Stromal cell of bone marrow (primary cell): ENCODE results near the gene MECP2.
"Not testable (repeated sequence)": the region's sequence is repeated elsewhere in the genome, so short reads cannot be mapped to it uniquely, and the experiment has no call there.

Experiments
- DNase-seq: peaks from one replicate; pipeline ENCODE4 v3.0.0-alpha.2; 2012; ENCODE audit warnings: low read depth

Gene MECP2

DNA sequence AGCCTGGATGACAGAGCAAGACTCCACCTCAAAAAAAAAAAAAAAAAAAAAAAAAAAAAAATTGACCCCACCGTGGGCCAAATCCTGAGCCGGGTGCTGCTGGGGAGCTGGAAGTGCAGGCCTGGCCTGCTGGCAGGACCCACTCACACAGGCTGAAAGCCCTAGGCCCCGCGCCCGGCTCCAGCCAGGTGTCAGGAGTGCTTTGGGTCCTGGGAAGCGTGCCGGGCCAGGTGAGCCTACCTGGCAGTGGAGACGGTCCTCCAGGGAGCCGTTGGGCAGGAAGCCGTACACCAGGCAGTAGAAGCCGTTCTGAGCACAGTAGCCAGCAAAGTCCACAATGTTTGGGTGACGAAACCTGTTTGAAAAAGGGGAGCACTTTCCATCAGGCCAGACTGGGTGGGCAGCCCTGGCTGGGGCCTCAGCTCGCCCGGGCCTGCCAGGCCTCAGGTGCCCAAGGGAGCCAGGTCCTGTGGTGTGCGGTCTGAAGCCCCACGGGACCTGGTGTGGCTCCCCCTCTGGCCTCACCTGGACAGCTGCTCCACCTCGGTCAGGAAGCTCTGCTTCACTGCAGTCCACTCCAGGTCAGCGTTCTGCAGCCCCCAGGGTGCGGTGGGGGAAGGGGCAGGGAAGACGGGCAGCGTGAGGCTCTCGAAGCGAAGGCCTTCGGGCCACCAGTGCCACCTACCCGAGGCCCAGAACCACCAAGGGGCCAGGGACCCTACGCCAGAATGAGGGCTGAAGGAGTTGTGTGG lies 79.6 kb downstream of the MECP2 start:
- no peak for DNase-seq

DNA sequence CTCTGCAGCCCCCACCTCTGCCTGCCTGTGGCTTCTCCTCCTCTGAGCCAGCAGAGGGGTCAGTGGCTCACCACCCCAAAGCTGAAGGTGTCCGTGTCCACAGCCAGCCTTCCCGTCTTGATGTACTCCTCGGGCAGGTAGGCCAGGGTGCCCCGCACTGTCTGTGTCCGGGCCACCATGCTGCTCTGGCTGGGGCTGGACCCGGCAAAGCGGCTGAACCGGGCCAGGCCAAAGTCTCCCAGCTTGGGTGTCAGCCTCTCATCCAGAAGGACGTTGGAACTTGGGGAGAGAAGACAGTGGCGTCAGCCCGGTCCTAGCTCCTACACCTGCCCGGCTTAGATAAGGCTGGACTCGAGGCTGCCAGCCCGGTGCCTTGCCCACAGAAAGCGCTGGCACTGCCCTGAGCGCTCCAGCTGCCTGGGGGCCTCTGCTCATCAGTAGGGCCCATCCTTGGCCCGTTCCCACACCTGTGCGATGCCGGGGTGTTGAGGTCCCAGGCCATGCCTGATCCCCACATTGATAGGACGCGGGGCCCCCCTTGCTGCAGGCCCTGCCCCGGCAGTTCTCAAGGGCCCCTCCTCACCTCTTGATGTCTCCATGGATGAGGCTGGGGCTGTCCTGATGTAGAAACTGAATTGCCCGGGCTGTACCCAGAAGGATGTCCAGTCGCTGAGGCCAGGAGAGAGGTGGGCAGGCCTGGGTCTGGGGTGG lies 81.0 kb downstream of the MECP2 start:
- no peak for DNase-seq

DNA sequence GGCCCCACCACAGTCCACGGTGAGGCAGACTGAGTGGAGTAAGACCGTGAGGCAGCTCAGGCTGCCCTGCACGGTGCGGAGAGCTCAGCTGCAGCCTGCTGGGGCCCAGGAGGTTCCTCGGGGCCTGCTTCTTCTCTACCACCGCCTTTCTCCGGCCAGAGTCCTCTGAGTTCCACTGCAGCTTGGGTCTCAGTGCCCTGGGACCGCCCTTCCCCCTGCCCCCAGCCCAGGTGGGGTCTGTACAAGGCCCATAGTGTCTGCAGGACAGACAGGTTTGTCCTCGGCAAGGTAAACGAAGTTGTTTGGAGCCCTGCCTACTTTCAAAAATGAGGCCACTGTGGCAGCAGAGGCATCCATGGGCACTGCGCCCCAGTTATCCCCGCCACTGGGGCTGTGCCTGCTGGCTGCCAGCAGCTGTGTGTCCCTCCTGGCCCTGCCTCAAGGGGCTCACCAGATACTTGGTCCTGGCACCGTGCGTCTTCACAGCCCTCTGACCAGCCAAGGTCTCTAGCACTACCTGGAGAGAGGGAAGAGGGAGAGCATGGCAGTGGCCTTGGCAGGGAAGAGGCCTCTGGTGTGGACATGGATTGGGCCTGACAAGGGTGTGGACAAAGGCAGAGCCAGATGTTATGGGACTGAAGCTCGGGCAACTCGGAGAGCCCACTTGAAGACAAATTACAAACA lies 81.8 kb downstream of the MECP2 start:
- no peak for DNase-seq

DNA sequence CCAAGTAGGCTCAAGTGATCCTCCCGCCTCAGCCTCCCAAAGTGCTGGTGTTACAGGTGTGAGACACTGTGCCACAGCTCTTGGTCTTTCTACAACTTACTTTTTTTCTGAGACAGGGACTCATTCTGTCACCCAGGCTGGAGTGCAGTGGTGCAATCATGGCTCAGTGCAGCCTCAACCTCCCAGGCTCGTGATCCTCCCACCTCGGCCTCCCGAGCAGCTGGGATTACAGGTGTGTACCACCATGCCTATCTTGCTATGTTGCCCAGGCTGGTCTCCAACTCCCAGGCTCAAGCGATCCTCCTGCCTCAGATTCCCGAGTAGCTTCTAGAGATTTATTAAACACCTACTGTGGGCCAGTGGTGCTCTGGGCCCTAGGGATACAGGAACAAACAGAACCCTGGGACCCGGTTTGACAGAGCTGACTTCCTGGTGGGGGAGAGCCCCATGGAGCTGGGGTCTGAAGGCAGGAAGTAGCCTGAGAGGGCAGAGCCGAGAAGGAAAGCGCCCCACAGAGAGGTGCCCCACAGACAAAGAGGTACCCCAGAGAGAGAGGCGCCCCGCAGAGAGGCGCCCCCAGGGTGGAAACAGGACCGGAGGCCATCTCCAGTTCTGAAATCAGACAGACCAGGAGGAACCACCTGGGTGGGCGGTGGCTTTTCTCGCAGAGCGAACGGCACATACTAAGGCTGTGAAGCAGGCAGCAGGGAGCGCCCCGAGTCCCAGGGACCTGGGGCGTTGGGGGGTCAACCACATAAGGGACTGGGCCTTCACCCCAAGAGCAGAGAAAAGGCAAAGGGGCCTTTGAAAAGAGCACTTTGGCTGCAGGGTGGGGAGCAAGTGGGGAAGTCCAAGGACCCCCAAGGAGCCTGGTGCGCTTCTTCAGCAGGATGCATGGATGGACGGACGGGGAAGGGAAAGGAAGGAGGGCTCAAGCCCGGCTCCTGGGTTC lies 82.8 kb downstream of the MECP2 start:
- DNase-seq: no peak

DNA sequence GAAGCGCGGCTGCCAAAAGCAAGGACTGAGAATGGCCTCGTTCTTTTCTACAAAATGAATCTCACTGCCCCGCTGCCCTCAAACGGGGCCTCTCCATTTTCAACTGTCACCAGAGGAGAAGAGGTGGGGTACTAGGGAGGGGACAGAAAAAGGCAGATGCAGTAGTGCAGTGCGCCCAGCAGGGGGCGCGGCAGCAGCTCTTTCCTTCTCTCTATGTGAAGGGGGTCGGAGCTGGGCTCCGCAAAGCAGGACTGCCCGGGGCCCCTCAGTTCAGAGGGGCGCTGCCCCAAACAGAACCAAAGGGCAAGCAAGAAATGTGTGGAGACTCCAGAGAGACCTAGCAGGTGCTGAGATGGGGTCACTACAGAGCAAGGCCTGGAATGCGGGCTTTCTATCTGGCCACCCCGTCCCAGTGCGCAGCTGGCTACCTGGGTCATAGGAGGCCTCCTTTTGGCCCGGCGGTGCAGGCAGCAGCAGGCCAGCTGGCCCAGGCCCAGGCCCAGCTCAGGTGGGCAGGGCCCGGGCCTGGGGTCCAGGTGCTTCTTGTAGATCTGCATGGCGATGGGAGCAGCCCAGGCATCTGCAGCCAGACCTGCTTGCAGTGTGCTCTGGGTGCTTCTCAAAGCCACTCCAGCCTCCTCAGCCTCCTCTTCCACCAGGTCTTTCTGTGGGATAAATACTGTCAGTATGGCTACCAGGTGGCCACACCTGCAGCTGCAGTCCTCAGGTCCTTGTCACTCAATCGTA lies 83.7 kb downstream of the MECP2 start:
- no peak for DNase-seq

DNA sequence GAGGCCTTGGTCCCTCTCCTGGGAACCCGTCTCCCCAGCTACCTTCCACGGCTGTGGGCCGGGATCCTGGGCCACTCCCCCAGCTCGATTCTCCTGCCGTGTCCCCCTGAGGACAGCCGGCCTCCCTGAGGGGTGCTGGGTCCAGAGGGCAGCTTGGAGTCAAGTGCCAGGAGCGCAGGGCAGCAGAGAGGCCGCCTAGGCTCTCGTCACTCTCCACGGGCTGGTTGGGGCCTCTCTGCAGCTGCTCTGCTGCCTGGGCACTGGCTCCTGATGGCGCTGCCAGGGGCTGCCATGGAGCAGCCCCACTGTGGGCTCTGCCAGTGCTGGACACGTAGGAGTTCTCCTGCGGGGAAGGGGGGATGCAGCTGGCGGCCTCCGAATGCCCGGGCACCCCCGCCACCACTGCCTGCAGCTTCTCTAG lies 84.5 kb downstream of the MECP2 start:
- DNase-seq: no peak

DNA sequence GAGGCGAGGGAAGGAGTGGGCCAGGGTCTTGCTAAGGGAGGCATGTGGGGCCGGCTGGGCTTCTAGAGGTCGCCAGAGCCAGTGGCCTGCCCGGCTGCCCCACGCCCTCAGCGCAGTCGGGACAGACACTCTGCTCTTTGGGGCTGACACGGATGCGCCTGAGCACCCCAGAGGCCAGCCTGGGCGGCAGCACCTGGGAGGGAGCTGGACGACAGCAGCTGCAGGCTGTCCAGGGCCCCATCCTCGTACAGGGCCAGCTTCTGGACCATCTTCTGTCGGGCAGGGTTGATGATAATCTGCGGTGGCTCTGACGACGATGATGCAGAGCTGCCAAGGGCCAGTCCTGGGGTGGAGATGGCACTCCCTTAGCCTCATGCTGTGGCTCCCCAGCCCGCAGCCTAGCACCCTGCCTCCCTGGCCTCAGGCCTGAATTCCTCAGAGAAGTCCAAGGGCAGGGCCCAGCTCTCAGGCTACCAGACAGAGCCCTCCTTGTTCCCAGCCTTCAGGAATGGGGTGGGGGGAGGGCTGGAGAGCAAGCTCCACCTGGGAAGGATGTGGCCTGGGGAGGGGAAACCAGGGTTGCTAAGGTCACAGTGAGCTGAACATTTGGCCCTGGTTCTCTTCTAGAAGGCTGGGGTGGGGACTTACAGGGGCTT lies 85.1 kb downstream of the MECP2 start:
- DNase-seq: no peak

DNA sequence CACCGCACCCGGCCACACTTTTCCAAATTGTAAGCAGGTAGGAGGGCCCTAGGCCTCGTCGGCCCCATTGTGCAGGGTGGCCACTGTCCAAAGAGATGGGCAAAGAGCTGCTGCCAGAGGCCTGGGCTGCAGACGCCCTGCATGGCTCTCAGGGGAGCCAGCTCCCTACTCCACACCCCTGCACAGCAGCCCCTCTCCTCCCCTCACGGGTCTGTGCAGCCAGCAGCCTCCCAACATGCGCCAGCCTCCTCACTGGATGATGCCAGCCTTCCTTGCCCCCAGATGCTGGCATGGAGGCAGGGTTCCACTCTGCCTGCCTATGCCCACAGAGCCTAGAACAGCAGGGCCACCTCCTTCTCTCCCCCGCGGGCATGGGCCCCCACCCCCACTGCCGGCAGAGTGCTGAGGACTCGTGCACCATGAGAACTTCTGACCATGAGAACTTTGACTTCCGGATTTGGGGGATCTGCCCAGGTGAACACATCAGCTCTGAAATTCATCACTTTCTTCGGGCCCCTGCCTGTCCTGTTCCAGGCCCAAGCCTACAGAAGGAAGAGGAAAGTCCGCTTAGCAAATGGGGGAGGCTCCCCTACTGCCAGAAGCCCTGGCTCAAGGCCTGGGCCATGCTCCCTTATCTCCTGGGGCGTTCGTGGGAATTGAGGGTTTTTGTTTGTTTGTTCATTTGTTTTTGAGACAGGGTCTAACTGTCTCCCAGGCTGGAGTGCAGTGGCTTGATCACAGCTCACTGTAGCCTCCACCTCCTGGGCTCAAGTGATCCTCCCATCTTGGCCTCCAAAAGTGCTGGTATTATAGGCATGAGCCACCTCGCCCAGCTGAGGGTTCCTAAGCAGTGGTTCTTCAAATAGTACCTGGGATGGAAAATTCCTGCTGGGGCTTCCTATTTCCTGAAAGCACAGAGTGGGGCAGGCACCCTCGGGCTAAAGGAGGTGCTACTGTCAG lies 85.9 kb downstream of the MECP2 start:
- DNase-seq: no peak

DNA sequence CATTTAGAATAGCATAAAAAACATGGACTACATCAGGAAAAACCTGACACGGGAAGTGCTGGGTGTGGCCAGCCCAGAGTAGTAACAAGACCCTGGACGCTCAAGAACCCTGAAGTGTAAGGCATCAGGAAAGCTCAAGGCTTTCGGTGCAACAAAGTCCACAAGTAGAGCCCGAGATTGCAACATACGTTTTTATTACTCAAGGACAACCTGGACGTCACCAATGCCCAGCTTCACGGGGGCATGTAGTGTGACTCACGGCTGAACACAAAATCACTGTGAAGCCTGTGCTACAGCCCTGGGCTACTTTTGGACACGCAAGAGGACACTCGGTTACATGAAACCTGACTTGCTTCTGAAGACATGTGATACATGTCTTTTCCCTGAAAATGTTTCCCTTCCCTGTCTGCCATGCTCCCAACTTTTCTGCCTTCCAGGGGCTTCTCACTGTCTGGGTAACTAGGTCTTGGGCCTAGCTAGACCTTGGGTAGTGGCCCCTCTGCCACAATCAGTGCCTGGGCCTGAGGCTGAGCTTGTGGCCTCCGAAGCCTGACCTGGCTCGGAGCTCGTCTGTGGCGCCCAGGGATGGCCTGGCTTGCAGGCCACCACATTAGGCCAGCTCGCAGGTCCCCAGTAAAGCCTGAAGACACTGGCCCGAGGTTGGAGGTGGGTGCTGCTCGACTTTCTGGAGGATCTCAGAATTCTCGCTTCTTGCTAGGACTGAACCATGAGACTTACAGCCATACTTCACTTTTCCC lies 87.0 kb downstream of the MECP2 start:
- DNase-seq: no peak

DNA sequence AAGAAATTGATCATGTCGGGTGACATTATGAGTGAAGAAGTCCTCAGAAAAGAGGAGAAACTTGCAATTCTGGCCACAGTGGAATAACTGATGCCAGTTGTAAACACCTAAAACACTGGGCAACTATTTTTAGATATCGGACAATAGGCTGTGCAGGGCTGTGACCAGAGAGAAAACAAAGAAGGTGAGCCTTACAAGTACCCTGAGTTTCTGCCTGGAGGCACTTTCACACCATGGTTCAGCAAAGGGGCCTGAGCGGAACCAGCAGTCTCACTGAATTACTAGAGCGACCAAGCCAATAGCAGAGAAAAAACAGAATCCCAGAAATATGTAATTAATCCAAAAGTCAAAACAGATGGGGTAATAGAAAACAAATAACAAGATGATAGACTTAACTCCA lies 89.0 kb downstream of the MECP2 start:
- no peak for DNase-seq

DNA sequence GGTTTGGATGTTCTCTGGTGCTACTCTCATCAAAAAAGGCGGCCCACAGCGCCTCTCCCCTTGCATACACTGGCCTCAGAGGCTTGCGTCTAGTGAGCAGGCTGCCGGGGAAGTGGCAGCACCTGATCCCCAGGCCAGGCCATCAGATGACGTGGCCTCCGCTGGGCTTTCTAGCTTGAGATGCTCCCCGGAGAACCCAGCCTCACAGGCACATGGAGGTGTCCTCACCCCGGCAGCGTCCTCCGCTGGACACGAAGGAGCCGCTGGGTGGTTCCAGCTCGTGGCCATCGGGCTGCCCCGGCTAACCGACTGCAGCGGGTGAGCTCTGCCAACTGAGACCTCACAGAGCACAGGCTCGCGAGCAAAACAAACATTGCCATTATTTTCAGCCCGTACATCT lies 90.6 kb downstream of the MECP2 start:
- no peak for DNase-seq

DNA sequence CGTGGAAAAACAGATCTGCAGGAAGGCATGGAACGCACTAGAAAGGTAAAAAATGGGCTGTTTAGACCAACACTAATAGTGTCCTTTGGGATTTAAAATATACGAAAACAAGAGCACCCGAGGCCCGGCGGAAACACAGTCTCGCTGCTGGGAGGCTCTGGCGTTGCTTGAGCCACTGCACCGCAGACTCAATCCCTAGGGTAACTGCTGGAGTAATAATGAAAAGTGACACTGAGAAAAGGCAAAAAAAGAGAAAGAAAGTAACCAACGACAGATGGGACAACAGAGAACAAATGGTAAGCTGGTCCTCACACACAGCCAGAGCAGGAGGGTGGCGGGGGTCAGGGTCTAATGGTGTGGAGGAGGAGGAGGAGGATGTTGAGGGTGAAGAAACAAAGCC lies 93.2 kb downstream of the MECP2 start:
- no peak for DNase-seq

DNA sequence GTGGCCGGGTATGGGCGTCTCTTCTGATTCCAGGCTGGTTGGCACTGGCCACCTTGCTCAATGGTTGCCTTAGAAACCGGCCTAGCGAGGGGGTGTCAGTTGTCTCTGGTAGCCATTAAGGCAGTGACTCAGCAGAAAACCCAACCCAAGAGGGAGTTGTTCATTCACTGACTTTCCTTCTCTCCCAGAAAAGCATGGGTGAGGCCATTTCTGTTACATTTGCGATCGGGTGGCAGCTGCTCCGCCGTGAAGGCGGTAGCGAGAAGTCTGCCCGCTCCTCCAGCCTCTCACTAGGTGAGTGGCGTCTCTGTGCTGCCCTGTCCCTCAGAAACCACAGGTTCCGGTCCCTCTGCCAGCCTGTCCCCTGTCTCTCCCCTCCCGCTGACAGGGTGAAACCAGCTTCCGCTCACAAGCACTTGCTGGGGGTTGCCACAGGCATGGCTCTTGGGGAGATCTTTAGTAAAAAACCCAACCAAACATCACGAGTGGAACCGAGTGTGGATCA lies 95.2 kb downstream of the MECP2 start:
- peak; percentile 81 for DNase-seq

DNA sequence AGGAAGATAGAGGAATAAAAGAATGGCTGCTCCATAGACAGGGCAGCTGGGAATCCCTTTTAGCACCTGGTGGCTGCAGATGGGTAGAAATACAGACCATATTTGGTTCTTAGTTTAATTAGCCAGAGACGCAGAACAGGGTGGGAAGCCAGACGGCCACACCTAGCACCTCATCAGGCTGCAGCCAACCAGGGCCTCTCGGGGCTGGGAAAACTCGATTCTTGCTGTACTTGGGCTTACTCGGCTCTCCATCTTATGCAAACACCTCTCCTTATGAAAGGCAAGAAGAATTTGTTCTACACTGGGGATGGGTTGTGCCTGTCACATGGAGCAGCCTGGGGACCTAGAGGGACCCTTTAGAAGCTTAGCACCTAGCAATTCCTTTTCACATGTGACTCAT lies 97.5 kb downstream of the MECP2 start:
- DNase-seq: no peak

DNA sequence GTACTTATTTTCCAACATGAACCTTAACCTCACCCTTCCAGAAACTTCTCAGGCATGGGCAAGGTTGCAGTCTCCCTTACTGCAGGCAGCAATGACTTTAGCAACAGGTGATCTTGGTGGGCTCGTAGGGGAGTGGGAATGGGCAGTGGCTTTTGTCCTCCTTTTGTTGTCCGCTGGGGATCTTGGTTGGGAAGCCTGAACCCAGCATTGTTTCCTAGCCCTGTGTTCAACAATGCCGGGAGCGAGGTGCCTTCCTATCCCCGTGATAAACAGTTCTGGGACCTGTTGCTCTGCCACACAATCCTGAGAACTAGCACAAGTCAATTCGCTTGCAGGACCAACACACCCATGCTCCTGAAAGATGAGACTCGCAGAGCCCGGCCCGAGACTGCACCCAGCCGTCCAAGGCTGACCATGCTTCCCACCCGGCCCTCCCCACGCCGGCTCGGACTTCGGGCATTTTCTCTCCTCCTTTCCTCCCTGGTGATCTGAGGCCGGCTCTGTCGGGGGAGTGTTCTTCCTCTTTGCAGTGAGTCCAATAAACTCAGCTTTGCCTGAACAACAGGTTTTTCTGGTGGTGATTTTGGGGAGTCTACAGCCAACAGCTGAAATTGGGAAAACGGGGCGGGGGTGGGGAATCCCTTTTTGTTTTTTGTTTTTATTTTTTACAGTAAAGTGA lies 98.0 kb downstream of the MECP2 start:
- DNase-seq: no peak

DNA sequence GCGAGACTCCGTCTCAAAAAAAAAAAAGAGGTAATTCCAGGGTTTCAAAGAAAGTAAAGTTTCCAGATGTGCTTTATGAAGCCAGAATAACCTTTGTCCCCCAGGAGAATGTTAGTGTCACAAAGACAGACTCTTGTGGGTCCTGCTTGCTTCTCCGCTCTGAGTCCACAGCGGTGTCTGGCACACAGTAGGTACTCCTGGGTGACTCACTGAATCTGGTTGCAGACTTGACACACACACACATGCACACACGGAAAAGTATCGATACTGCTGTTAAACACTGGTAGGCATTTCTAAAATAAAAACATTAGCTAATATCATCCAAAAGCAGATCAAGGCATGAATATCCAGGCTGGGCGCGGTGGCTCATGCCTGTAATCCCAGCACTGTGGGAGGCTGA lies 102.0 kb downstream of the MECP2 start:
- no peak for DNase-seq

DNA sequence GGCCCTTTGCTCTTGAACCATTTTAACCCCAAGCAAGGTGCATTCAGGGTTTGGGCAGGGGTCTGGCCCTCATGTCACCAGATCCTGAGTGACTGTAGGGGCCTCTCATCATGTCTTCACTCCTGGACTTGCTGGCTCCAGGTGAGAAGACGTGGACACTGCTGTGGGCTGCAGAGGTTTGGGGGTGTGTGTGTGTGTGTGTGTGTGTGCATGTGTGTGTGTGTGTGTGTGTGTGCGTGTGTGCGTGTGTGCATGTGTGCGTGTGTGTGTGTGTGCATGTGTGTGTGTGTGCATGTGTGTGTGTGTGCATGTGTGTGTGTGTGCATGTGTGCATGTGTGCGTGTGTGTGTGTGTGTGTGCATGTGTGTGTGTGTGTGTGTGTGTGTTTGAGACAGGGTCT lies 103.1 kb downstream of the MECP2 start:
- not testable (repeated sequence) for DNase-seq

DNA sequence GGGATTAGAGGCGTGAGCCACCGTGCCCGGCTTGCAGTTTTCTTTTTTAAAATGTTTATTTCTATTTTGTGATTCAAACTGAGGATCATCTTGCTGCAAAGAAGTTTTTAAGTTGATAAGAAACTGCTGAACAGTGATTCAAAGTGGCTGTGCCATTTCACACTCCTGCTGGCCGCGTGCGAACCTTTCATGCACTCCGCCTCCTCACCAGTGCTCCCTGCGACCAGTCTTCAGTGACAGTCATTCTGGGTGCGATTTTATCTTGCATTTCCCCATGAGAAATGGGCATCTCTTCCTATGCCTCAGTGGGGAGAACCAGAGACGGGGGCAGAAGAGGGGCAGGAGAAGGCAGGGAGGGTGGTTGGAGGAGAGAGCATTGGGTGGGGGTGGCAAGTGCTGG lies 103.5 kb downstream of the MECP2 start:
- no peak for DNase-seq
